ENCODE results near the gene SCARB1. TPM values are rescaled to one million over a fixed set of nuclear protein-coding genes. Genes with fewer than 3 reads are reported as not detected.

Gene SCARB1
- total RNA-seq, 1 donor from 2014 or later = 4.3 TPM

GRCh38 chr12:124866195-124866882 lies 2.7 kb upstream of the SCARB1 start:
- Histone ChIP-seq H3K4me3 (no peak overlapping the region), H3K79me2 (ENCODE audit: low read depth) (no peaks in the 10 kb centered on the region), H3F3A (ENCODE audit: low read depth) (peaks cover 24% of the 10 kb centered on the region), H3K36me3 (no peaks in the 10 kb centered on the region), H3K4me2 (no peak overlapping the region), H4K20me1 (ENCODE audit: low read depth) (peaks cover 6% of the 10 kb centered on the region), H3K4me1 (peaks cover 16% of the 10 kb centered on the region), H3K9me3 (ENCODE audit: low read depth) (no peaks in the 10 kb centered on the region), H3K27me3 (peaks cover 23% of the 10 kb centered on the region), H3K27ac (no peak overlapping the region), H2AFZ (replicated peaks) (no peak overlapping the region), H3K9ac (no peak overlapping the region)
- Mint-ChIP-seq H3K4me1 (peaks cover 27% of the 10 kb centered on the region), H3K4me3 (no peak overlapping the region), H3K9me3 (peaks cover 6% of the 10 kb centered on the region), H3K36me3 (no peaks in the 10 kb centered on the region), H3K27ac (no peak overlapping the region), H3K27me3 (ENCODE audit: insufficient read depth, low read depth) (peaks cover 9% of the 10 kb centered on the region)
- TF ChIP-seq EZH2phosphoT487 (IDR thresholded peaks at IDR 0.05) (no peak), EZH2 (IDR thresholded peaks at IDR 0.05) (no peak), CTCF (IDR thresholded peaks at IDR 0.05) (no peak)
- DNase-seq (ENCODE audit: low spot score) = no peak

GRCh38 chr12:124865728-124866127 lies 2.1 kb upstream of the SCARB1 start:
- no peak overlapping the region for H3K27ac Mint-ChIP-seq
- Histone ChIP-seq H3K4me1 (peaks cover 13% of the 10 kb centered on the region), H3K9ac (no peak overlapping the region), H3K27me3 (peaks cover 23% of the 10 kb centered on the region), H2AFZ (replicated peaks) (no peak overlapping the region), H3F3A (ENCODE audit: low read depth) (peaks cover 24% of the 10 kb centered on the region), H3K79me2 (ENCODE audit: low read depth) (no peaks in the 10 kb centered on the region), H3K27ac (no peak overlapping the region), H3K36me3 (no peaks in the 10 kb centered on the region), H3K4me2 (no peak overlapping the region), H3K4me3 (no peak overlapping the region), H4K20me1 (ENCODE audit: low read depth) (peaks cover 6% of the 10 kb centered on the region), H3K9me3 (ENCODE audit: low read depth) (no peaks in the 10 kb centered on the region)
- no peak overlapping the region for H3K4me3 Mint-ChIP-seq
- DNase-seq (ENCODE audit: low spot score) = no peak
- TF ChIP-seq CTCF (IDR thresholded peaks at IDR 0.05) = no peak
- TF ChIP-seq EZH2phosphoT487 (IDR thresholded peaks at IDR 0.05) = no peak
- no peak for TF ChIP-seq EZH2 (IDR thresholded peaks at IDR 0.05)
- peaks cover 9% of the 10 kb centered on the region for H3K27me3 Mint-ChIP-seq (ENCODE audit: insufficient read depth, low read depth)
- peaks cover 27% of the 10 kb centered on the region for H3K4me1 Mint-ChIP-seq
- H3K36me3 Mint-ChIP-seq = no peaks in the 10 kb centered on the region
- peaks cover 6% of the 10 kb centered on the region for H3K9me3 Mint-ChIP-seq

DNA sequence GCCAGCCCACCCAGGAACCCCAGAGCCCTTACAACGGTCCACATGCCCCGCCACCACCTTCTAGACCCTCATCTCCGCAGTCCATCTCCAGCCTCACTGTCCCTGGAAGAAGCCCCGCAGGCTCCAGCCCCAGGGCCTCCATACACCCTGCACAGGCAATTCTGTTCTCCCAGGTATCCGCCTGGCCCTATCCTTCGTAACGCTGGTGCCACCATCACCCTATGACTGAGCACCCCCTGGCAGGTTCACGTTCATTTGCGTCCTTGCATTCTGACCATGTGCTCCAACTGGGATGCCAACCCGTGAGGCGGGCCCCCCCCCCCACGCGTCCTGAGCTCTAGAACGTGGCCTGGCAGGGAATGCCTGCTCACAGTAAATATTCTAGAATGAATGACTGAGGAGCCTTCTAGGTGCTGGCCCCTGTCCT lies 675 bp upstream of the SCARB1 start:
- Histone ChIP-seq H3K27ac (no peak overlapping the region), H3K4me1 (peaks cover 9% of the 10 kb centered on the region), H3K36me3 (no peaks in the 10 kb centered on the region), H3K4me3 (peak overlapping the region; percentile 75), H3K27me3 (peaks cover 23% of the 10 kb centered on the region), H3F3A (ENCODE audit: low read depth) (peaks cover 20% of the 10 kb centered on the region), H3K9me3 (ENCODE audit: low read depth) (no peaks in the 10 kb centered on the region), H3K4me2 (peak overlapping the region; percentile 94), H3K79me2 (ENCODE audit: low read depth) (no peaks in the 10 kb centered on the region), H3K9ac (no peak overlapping the region), H2AFZ (replicated peaks) (peak overlapping the region; percentile 52), H4K20me1 (ENCODE audit: low read depth) (peaks cover 6% of the 10 kb centered on the region)
- Mint-ChIP-seq H3K9me3 (peaks cover 6% of the 10 kb centered on the region), H3K4me1 (peaks cover 26% of the 10 kb centered on the region), H3K36me3 (no peaks in the 10 kb centered on the region), H3K4me3 (peak overlapping the region; percentile 83), H3K27ac (peak overlapping the region; percentile 90), H3K27me3 (ENCODE audit: insufficient read depth, low read depth) (peaks cover 9% of the 10 kb centered on the region)
- no peak for TF ChIP-seq EZH2phosphoT487 (IDR thresholded peaks at IDR 0.05)
- no peak for TF ChIP-seq CTCF (IDR thresholded peaks at IDR 0.05)
- TF ChIP-seq EZH2 (IDR thresholded peaks at IDR 0.05) = no peak
- no peak for DNase-seq (ENCODE audit: low spot score)

Data from neural progenitor cell (in vitro differentiated cells).